Measurements from ENCODE around the gene DNAJB5.
"Not testable (repeated sequence)": the region's sequence is repeated elsewhere in the genome, so short reads cannot be mapped to it uniquely, and the experiment has no call there.

Gene DNAJB5

DNA sequence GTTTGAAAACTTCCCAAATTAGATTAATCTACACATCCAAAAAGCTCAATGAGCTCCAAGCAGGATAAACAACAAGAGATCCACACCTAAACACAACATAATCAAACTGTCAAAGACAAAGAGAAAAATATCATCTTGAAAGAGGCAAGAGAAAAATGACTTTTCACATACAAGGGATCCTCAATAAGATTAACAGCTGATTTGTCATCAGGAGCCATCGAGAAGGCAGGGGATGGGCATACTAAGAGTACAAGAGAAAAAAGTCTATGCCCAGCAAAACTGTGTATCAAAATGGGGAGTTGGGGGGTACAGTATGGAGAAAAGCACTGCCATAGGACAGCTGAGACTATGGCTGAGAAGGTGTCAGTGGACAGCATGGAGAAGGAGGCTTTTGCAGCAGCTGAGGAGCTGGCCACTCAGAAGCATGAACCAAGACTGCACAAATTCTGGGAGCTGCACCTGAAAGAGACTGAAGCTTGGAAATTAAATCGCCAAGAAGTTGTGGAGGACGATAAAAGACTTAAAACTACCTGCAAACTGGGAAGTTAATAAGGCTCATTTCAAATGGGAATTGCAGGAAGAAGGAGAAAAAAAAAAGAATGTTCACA, 20.9 kb downstream of the DNAJB5 start:
- no peak overlapping the region for H3K9ac ChIP-seq (ENCODE audit: low read depth, low read length)
- H4K20me1 ChIP-seq (ENCODE audit: insufficient read depth, low read length), result no peaks in the 10 kb centered on the region
- no peaks in the 10 kb centered on the region for H3K27me3 ChIP-seq (ENCODE audit: insufficient read depth, low read length, poor library complexity)
- ATAC-seq (ENCODE audit: insufficient read depth, low read depth) (no peak), DNase-seq (no peak)
- no peak overlapping the region for H3K4me3 ChIP-seq (ENCODE audit: low read depth in 1 of 2, low read length in 2 of 2)
- H3K27ac ChIP-seq (ENCODE audit: low read length), result no peak overlapping the region
- H3K36me3 ChIP-seq (ENCODE audit: insufficient read depth, low read length), result no peaks in the 10 kb centered on the region
- H3K4me1 ChIP-seq (ENCODE audit: insufficient read depth, low read length), result no peaks in the 10 kb centered on the region
- no peak for TF ChIP-seq EZH2 (IDR thresholded peaks at IDR 0.05; ENCODE audit: borderline replicate concordance, low read depth, low read length, severe bottlenecking)
- TF ChIP-seq, protein P1, sequence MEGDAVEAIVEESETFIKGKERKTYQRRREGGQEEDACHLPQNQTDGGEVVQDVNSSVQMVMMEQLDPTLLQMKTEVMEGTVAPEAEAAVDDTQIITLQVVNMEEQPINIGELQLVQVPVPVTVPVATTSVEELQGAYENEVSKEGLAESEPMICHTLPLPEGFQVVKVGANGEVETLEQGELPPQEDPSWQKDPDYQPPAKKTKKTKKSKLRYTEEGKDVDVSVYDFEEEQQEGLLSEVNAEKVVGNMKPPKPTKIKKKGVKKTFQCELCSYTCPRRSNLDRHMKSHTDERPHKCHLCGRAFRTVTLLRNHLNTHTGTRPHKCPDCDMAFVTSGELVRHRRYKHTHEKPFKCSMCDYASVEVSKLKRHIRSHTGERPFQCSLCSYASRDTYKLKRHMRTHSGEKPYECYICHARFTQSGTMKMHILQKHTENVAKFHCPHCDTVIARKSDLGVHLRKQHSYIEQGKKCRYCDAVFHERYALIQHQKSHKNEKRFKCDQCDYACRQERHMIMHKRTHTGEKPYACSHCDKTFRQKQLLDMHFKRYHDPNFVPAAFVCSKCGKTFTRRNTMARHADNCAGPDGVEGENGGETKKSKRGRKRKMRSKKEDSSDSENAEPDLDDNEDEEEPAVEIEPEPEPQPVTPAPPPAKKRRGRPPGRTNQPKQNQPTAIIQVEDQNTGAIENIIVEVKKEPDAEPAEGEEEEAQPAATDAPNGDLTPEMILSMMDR (IDR thresholded peaks at IDR 0.05; ENCODE audit: borderline replicate concordance, extremely low read depth, low read length, poor library complexity, severe bottlenecking), result no peak
- no peaks in the 10 kb centered on the region for H3K79me2 ChIP-seq (ENCODE audit: insufficient read depth, low read length)
- H3K9me3 ChIP-seq (ENCODE audit: insufficient read depth, low read length, severe bottlenecking), result no peaks in the 10 kb centered on the region
- no peak overlapping the region for H2AFZ ChIP-seq (ENCODE audit: low read depth, low read length)
- H3K4me2 ChIP-seq (ENCODE audit: insufficient read depth, low read length), result no peak overlapping the region

DNA sequence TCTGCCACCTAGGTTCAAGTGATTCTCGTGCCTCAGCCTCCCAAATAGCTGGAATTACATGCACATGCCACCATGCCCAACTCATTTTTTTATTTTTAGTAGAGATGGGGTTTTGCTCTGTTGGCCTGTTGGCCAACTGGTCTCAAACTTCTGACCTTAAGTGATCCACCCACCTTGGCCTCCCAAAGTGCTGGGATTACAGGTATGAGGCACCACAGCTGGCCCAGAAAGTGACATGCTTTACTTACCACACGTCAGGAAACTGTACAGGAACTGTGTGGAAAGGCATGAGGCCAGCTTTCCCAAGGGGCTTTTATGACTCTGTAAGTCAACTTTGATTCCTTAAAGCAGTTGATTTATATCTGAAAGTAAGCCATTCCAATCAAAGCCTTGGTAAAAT, 25.0 kb downstream of the DNAJB5 start:
- Histone ChIP-seq H2AFZ (ENCODE audit: low read depth, low read length) (no peak overlapping the region), H3K79me2 (ENCODE audit: insufficient read depth, low read length) (no peaks in the 10 kb centered on the region), H3K4me2 (ENCODE audit: insufficient read depth, low read length) (no peak overlapping the region), H3K36me3 (ENCODE audit: insufficient read depth, low read length) (no peaks in the 10 kb centered on the region), H3K4me1 (ENCODE audit: insufficient read depth, low read length) (no peaks in the 10 kb centered on the region), H3K4me3 (ENCODE audit: low read depth in 1 of 2, low read length in 2 of 2) (no peak overlapping the region), H3K27me3 (ENCODE audit: insufficient read depth, low read length, poor library complexity) (no peaks in the 10 kb centered on the region), H4K20me1 (ENCODE audit: insufficient read depth, low read length) (no peaks in the 10 kb centered on the region), H3K9ac (ENCODE audit: low read depth, low read length) (no peak overlapping the region), H3K9me3 (ENCODE audit: insufficient read depth, low read length, severe bottlenecking) (peaks cover 9% of the 10 kb centered on the region), H3K27ac (ENCODE audit: low read length) (no peak overlapping the region)
- DNase-seq (no peak), ATAC-seq (ENCODE audit: insufficient read depth, low read depth) (no peak)
- TF ChIP-seq, protein P1 (IDR thresholded peaks at IDR 0.05; ENCODE audit: borderline replicate concordance, extremely low read depth, low read length, poor library complexity, severe bottlenecking), result no peak
- TF ChIP-seq EZH2 (IDR thresholded peaks at IDR 0.05; ENCODE audit: borderline replicate concordance, low read depth, low read length, severe bottlenecking), result no peak

DNA sequence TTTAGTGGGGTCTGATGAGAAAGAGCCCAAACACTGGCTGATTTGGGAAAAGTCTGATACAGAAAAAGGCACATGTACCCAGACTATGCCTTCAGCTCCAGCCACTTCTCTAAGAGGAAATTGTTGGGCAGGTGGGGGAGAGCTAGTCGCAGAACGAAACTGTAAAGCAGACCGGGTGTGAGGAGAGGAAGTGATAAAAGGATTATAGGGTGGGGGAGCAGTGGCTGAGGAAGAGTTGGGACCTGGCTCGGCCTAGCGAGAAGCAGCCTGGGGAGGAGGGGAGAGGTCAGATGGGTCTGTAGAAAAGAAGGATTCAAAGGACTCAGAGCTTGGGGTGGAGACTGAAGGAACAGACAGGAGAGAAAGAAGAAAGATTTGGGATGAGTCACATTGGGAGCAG, 33.9 kb downstream of the DNAJB5 start:
- H3K9ac ChIP-seq (ENCODE audit: low read depth, low read length), result not testable (repeated sequence)

DNA sequence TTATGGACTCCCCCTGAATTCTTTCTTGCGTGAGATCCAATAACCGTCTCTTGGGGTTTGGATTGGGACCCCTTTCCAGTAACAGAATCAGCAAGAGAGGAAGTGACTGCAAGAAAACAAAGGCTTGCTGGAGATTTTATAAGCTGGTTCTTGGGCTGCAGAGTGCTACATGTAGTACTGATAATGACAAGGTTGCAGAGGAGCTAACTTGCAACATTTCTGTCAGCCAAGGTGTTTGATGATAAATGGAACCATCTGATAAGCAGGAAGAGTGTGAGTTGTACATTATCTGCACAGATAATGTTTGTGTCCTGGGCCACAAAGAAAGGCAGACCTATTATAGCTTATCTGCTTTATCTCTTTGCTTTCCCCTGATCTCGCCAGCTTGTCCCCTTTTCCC, 37.1 kb downstream of the DNAJB5 start:
- Histone ChIP-seq H3K9ac (ENCODE audit: low read depth, low read length) (no peak overlapping the region), H3K4me2 (ENCODE audit: insufficient read depth, low read length) (no peak overlapping the region), H3K79me2 (ENCODE audit: insufficient read depth, low read length) (no peaks in the 10 kb centered on the region), H3K36me3 (ENCODE audit: insufficient read depth, low read length) (no peaks in the 10 kb centered on the region), H3K27ac (ENCODE audit: low read length) (no peak overlapping the region), H3K27me3 (ENCODE audit: insufficient read depth, low read length, poor library complexity) (no peaks in the 10 kb centered on the region), H3K4me3 (ENCODE audit: low read depth in 1 of 2, low read length in 2 of 2) (no peak overlapping the region), H4K20me1 (ENCODE audit: insufficient read depth, low read length) (no peaks in the 10 kb centered on the region), H3K9me3 (ENCODE audit: insufficient read depth, low read length, severe bottlenecking) (no peaks in the 10 kb centered on the region), H2AFZ (ENCODE audit: low read depth, low read length) (no peak overlapping the region), H3K4me1 (ENCODE audit: insufficient read depth, low read length) (0 out of 2 replicates have a peak, but pooled peaks cover 3% of the 10 kb centered on the region)
- no peak for TF ChIP-seq EZH2 (IDR thresholded peaks at IDR 0.05; ENCODE audit: borderline replicate concordance, low read depth, low read length, severe bottlenecking)
- TF ChIP-seq, protein P1 (IDR thresholded peaks at IDR 0.05; ENCODE audit: borderline replicate concordance, extremely low read depth, low read length, poor library complexity, severe bottlenecking), result no peak
- no peak for ATAC-seq (ENCODE audit: insufficient read depth, low read depth)
- no peak for DNase-seq

More for the DNA sequence above, 33.9 kb downstream of the DNAJB5 start:
- H4K20me1 ChIP-seq (ENCODE audit: insufficient read depth, low read length); H3K36me3 ChIP-seq (ENCODE audit: insufficient read depth, low read length); H3K27ac ChIP-seq (ENCODE audit: low read length); H3K4me2 ChIP-seq (ENCODE audit: insufficient read depth, low read length); H3K4me1 ChIP-seq (ENCODE audit: insufficient read depth, low read length); H3K4me3 ChIP-seq (ENCODE audit: low read depth in 1 of 2, low read length in 2 of 2); H3K9me3 ChIP-seq (ENCODE audit: insufficient read depth, low read length, severe bottlenecking); H3K79me2 ChIP-seq (ENCODE audit: insufficient read depth, low read length); H2AFZ ChIP-seq (ENCODE audit: low read depth, low read length); H3K27me3 ChIP-seq (ENCODE audit: insufficient read depth, low read length, poor library complexity); ATAC-seq (ENCODE audit: insufficient read depth, low read depth): not testable (repeated sequence)
- DNase-seq, result peak; percentile 26

Data from DND-41 (cell line).